Kidney (tissue), 14 donors: Measurements from ENCODE around the gene MED13L. TPM values are rescaled to one million over a fixed set of nuclear protein-coding genes. Genes with fewer than 3 reads are reported as not detected.
A peak's percentile ranks its signal among the peaks of the same experiment; 100 is the strongest.

ENCODE experiments used
- DNase-seq, 5 donors: peaks; one replicate each; pipeline ENCODE4 v3.0.0-alpha.2; 2013 to 2020
- FAIRE-seq: peaks from 2 replicates; lab custom pipeline; 2012; peaks lifted over from hg19 to GRCh38; lab: Jason Lieb, UNC
- H3K27ac ChIP-seq, 2 donors: one replicate each; pipeline ENCODE4 v1.7.0; 2013; ENCODE audit warnings: low read depth in 2 of 2, low read length in 2 of 2, inconsistent platforms in 1 of 2
- H3K27me3 ChIP-seq: one replicate; pipeline ENCODE4 v1.7.1; 2013; ENCODE audit warnings: low read length, inconsistent platforms; ENCODE audit not compliant: control insufficient read depth, insufficient read depth
- H3K36me3 ChIP-seq, 3 donors: one replicate each; pipeline versions ENCODE4 v1.7.0 to v1.7.1; 2013; ENCODE audit warnings: low read length in 3 of 3, control low read depth in 1 of 3, inconsistent platforms in 1 of 3; ENCODE audit not compliant: insufficient read depth in 3 of 3, control insufficient read depth in 2 of 3
- H3K4me1 ChIP-seq, 3 donors: one replicate each; pipeline versions ENCODE4 v1.7.0 to v1.7.1; 2013; ENCODE audit warnings: low read length in 3 of 3, inconsistent platforms in 1 of 3, low read depth in 1 of 3; ENCODE audit not compliant: control insufficient read depth in 2 of 3, insufficient read depth in 2 of 3
- H3K4me3 ChIP-seq, 3 donors: one replicate each; pipeline versions ENCODE4 v1.7.0 to v1.8.1; 2013; ENCODE audit warnings: low read length in 3 of 3, control low read depth in 1 of 3, inconsistent platforms in 1 of 3
- H3K9ac ChIP-seq, 3 donors: one replicate each; pipeline versions ENCODE4 v1.7.0 to v1.7.1; 2013; ENCODE audit warnings: low read length in 3 of 3, control low read depth in 1 of 3, inconsistent platforms in 1 of 3
- H3K9me3 ChIP-seq, 3 donors: one replicate each; pipeline versions ENCODE4 v1.7.0 to v1.7.1; 2013; ENCODE audit warnings: low read length in 3 of 3, control low read depth in 1 of 3, inconsistent platforms in 1 of 3; ENCODE audit not compliant: control insufficient read depth in 2 of 3, insufficient read depth in 1 of 3
- CTCF ChIP-seq: IDR thresholded peaks from 3 replicates; pipeline ENCODE4 v1.5.1; 2012; ENCODE audit warnings: mild to moderate bottlenecking, moderate library complexity, borderline replicate concordance; ENCODE audit not compliant: insufficient read depth; ENCODE audit errors: extremely low read depth
- intact Hi-C: fragments of 100-400 bp; cut with DNase I; formaldehyde crosslinking; loops from one replicate; pipeline ENCODE4 v1.11.1; 2022
- polyA plus RNA-seq: library from polyadenylated mRNA; stranded (reverse); fragments of 350-450 nt; fragmentation: Illumina TruSeq; extraction: RNeasy Lipid Tissue Mini Kit (QIAGEN cat#74804); gene quantifications from one replicate; pipeline ENCODE4 v1.2.3, GENCODE V29; 2014; ENCODE audit warnings: low read depth, low replicate concordance; ENCODE audit not compliant: insufficient read depth
- total RNA-seq: library from RNA; stranded (reverse); fragmentation: NEBNext Ultra II Directional; extraction: Animal tissue kit (Norgen Biotek cat#: 25700); gene quantifications from one replicate; pipeline ENCODE4 v1.2.1, GENCODE V29; 2021
- donor health status: control.
- donor health status: control.
- donor health status: control.
- donor health status: control.
- donor health status: control.
- donor health status: DM: yes; HTN: yes; CAD: no.
- donor health status: Normal renal cell carcinoma (clear cell type).

Gene MED13L
- total and polyA plus RNA-seq, 2 donors from 2014 or later = 7.1 to 153 TPM

- Histone ChIP-seq H3K4me3 (no peak overlapping the region), H3K9me3 (no peaks in the 10 kb centered on the region), H3K27me3 (no peaks in the 10 kb centered on the region), H3K4me1 (no peaks in the 10 kb centered on the region), H3K36me3 (peaks cover 0 to 11% (median 2%) of the 10 kb centered on the region in 3 donors), H3K9ac (no peak overlapping the region), H3K27ac (no peak overlapping the region)
- no peak for TF ChIP-seq CTCF
- DNase-seq = no peak
- intact Hi-C loops = no loop called here
- no peak for FAIRE-seq
These were observed 258.1 kb downstream of the MED13L start for GRCh38 chr12:116019415-116019814.

GRCh38 chr12:116018282-116018681 lies 259.2 kb downstream of the MED13L start:
- TF ChIP-seq CTCF = no peak
- Histone ChIP-seq H3K4me1 (no peaks in the 10 kb centered on the region), H3K36me3 (peaks cover 0 to 12% (median 2%) of the 10 kb centered on the region in 3 donors), H3K4me3 (no peak overlapping the region), H3K27me3 (no peaks in the 10 kb centered on the region), H3K9ac (no peak overlapping the region), H3K9me3 (no peaks in the 10 kb centered on the region), H3K27ac (no peak overlapping the region)
- intact Hi-C loops = no loop called here
- FAIRE-seq (no peak), DNase-seq (no peak)

- DNase-seq (peak in 2 of 5 donors; percentile 49 to 62), FAIRE-seq (peak; percentile 87)
- Histone ChIP-seq H3K9me3 (no peaks in the 10 kb centered on the region), H3K36me3 (peaks cover 2 to 16% (median 7%) of the 10 kb centered on the region in 3 donors), H3K27ac (no peak overlapping the region), H3K4me3 (no peak overlapping the region), H3K9ac (no peak overlapping the region), H3K4me1 (no peaks in the 10 kb centered on the region), H3K27me3 (no peaks in the 10 kb centered on the region)
- peak; percentile 60 for TF ChIP-seq CTCF
- intact Hi-C loops = no loop called here
These were observed 262.0 kb downstream of the MED13L start for GRCh38 chr12:116015525-116015924.

GRCh38 chr12:116012757-116013156 lies 264.7 kb downstream of the MED13L start:
- intact Hi-C loops = no loop called here
- Histone ChIP-seq H3K4me1 (no peaks in the 10 kb centered on the region), H3K27me3 (no peaks in the 10 kb centered on the region), H3K36me3 (peaks cover 12 to 21% (median 16%) of the 10 kb centered on the region in 3 donors), H3K27ac (no peak overlapping the region), H3K4me3 (no peak overlapping the region), H3K9ac (no peak overlapping the region), H3K9me3 (no peaks in the 10 kb centered on the region)
- FAIRE-seq (no peak), DNase-seq (no peak)
- no peak for TF ChIP-seq CTCF
